K562 (cell line): Measurements from ENCODE around the gene IFNGR1. TPM values are rescaled to one million over a fixed set of nuclear protein-coding genes. Genes with fewer than 3 reads are reported as not detected.

ENCODE experiments used
- MGA ChIP-seq: fragments of 450-650 bp; IDR thresholded peaks from 2 replicates; pipeline ENCODE4 v1.6.1; 2016; ENCODE audit warnings: mild to moderate bottlenecking, moderate library complexity
- NONO ChIP-seq, 2 experiments: fragments of 200-400 bp in 1 of 2; fragments of 450-650 bp in 1 of 2; formaldehyde crosslinking in 1 of 2; IDR thresholded peaks; 2 replicates each; pipeline ENCODE4 v1.6.1; 2017; ENCODE audit warnings: low read depth in 2 of 2, mild to moderate bottlenecking in 2 of 2, moderate library complexity in 2 of 2, low read length in 1 of 2
- RBBP5 ChIP-seq: fragments of 200-600 bp; sonication (generic); IDR thresholded peaks from 2 replicates; pipeline ENCODE4 v1.6.1; 2012; ENCODE audit warnings: borderline replicate concordance, mild to moderate bottlenecking, low read length, control low read depth, inconsistent platforms; ENCODE audit not compliant: insufficient read depth, poor library complexity, severe bottlenecking
- SOX6 ChIP-seq: fragments of 450-650 bp; IDR thresholded peaks from 2 replicates; pipeline ENCODE4 v1.6.1; 2014; ENCODE audit warnings: mild to moderate bottlenecking
- TCFL5 ChIP-seq: fragments of 250-450 bp; sonication (Bioruptor Pico); conservative IDR thresholded peaks from 2 replicates; pipeline ENCODE4 v1.6.1; 2021; ENCODE audit warnings: mild to moderate bottlenecking, moderate library complexity, matching md5 sums
- TEAD2 ChIP-seq: fragments of 450-650 bp; IDR thresholded peaks from 2 replicates; pipeline ENCODE4 v1.6.1; 2016; ENCODE audit warnings: missing genetic modification characterization, control low read depth, missing compliant biosample characterization
- ZNF280B ChIP-seq: fragments of 250-450 bp; sonication (Bioruptor Pico); IDR thresholded peaks from 2 replicates; pipeline ENCODE4 v1.5.1; 2021; ENCODE audit warnings: mild to moderate bottlenecking
- ZNF644 ChIP-seq: fragments of 200-800 bp; sonication (Bioruptor generic); IDR thresholded peaks from 2 replicates; pipeline ENCODE4 v1.6.1; 2016; ENCODE audit warnings: low read depth, missing genetic modification characterization, missing compliant biosample characterization
- ZNF696 ChIP-seq: fragments of 250-450 bp; sonication (Bioruptor Pico); conservative IDR thresholded peaks from 2 replicates; pipeline ENCODE4 v1.4.0; 2020; ENCODE audit warnings: mild to moderate bottlenecking, moderate library complexity
- ZNF780A ChIP-seq: fragments of 250-450 bp; sonication (Bioruptor Pico); IDR thresholded peaks from 2 replicates; pipeline ENCODE4 v1.5.0; 2021; ENCODE audit warnings: mild to moderate bottlenecking
- ZNF79 ChIP-seq: fragments of 250-450 bp; sonication (Bioruptor Pico); IDR thresholded peaks from 2 replicates; pipeline ENCODE4 v1.4.0; 2020; ENCODE audit warnings: low read depth, mild to moderate bottlenecking, moderate library complexity
- polyA plus RNA-seq, 8 experiments: library from polyadenylated mRNA; depleted of rRNA in 4 of 8; stranded (reverse) in 5 of 8; unstranded in 3 of 8; fragments of >200 nt; fragmentation: Nextera tagmentation in 2 of 8; fragmentation: Illumina TruSeq in 1 of 8; extraction: Ambion mirVana in 2 of 8; extraction: Trizol in 1 of 8; gene quantifications; 2 replicates each; pipeline versions ENCODE4 v1.2.1 to v1.2.3, GENCODE V29; 2011 to 2014; ENCODE audit warnings: inconsistent platforms in 1 of 8, missing spikeins in 1 of 8
- total RNA-seq, 7 experiments: library from RNA; depleted of rRNA in 6 of 7; stranded (reverse); fragments of >200 nt in 6 of 7; fragmentation: Illumina TruSeq in 2 of 7; extraction: Trizol in 2 of 7; gene quantifications; 2 replicates each; pipeline versions ENCODE4 v1.2.1 to v1.2.3, GENCODE V29; 2011 to 2021; ENCODE audit warnings: low replicate concordance in 1 of 7

The IFNGR1 gene
- total and polyA plus RNA-seq, 9 of the 15 experiments (the other 6 are each of a cell fraction or from before 2014, with no cell fraction given), result 14.7 to 47.0 (median 26.7) TPM

- TF ChIP-seq ZNF79 (CRISPR knock-in tag), result peak; percentile 88
- no peak for TF ChIP-seq NONO (IDR thresholded peaks at IDR 0.05; ENCODE audit: low read depth in 2 of 2, low read length in 1 of 2)
- peak; percentile 57 for TF ChIP-seq MGA
- peak; percentile 74; the same call in 1 of the 2 replicates for TF ChIP-seq ZNF644 (tag)
- TF ChIP-seq RBBP5, result peak; percentile 62
- TF ChIP-seq SOX6, result peak; percentile 77
- TF ChIP-seq ZNF780A, result no peak
- peak; percentile 82 for TF ChIP-seq TCFL5 (CRISPR knock-in tag)
- peak; percentile 81 for TF ChIP-seq TEAD2 (tag)
- TF ChIP-seq ZNF696 (CRISPR knock-in tag), result no peak
- no peak for TF ChIP-seq ZNF280B (CRISPR knock-in tag)
Measured at GRCh38 chr6:137170266-137171052, 48.7 kb downstream of the IFNGR1 start (continued).
